Measurements from ENCODE around the gene AAK1.

DNA sequence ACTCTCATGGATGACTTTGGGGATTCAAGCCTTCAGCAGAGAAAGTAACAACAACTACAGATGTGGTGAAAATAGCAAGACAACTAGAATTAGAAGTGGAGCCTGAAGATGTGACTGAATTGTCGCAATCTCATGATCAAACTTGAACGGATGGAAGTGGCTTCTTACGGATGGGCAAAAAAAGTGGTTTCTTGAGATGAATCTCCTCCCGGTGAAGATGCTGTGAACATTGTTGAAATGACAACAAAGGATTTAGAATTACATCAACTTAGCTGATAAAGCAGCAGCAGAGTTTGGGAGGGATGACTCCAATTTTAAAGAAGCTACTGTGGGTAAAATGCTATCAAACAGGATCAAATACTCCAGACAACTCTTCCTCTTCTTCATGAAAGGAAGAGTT lies 43.1 kb downstream of the AAK1 start:
- TF ChIP-seq, protein P1, sequence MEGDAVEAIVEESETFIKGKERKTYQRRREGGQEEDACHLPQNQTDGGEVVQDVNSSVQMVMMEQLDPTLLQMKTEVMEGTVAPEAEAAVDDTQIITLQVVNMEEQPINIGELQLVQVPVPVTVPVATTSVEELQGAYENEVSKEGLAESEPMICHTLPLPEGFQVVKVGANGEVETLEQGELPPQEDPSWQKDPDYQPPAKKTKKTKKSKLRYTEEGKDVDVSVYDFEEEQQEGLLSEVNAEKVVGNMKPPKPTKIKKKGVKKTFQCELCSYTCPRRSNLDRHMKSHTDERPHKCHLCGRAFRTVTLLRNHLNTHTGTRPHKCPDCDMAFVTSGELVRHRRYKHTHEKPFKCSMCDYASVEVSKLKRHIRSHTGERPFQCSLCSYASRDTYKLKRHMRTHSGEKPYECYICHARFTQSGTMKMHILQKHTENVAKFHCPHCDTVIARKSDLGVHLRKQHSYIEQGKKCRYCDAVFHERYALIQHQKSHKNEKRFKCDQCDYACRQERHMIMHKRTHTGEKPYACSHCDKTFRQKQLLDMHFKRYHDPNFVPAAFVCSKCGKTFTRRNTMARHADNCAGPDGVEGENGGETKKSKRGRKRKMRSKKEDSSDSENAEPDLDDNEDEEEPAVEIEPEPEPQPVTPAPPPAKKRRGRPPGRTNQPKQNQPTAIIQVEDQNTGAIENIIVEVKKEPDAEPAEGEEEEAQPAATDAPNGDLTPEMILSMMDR (IDR thresholded peaks at IDR 0.05; ENCODE audit: low read depth, low read length) = no peak
- no peak for TF ChIP-seq MYC (IDR thresholded peaks at IDR 0.05; ENCODE audit: low read depth, low read length)

Data from NB4 (cell line).